ENCODE measurements around the gene DALRD3. TPM values are rescaled to one million over a fixed set of nuclear protein-coding genes. Genes with fewer than 3 reads are reported as not detected.

DALRD3 gene
- total RNA-seq, 5 donors from 2014 or later (not counting 1 experiment from before 2014, with no cell fraction given): 20.8 to 35.1 (median 30.3) TPM

DNA sequence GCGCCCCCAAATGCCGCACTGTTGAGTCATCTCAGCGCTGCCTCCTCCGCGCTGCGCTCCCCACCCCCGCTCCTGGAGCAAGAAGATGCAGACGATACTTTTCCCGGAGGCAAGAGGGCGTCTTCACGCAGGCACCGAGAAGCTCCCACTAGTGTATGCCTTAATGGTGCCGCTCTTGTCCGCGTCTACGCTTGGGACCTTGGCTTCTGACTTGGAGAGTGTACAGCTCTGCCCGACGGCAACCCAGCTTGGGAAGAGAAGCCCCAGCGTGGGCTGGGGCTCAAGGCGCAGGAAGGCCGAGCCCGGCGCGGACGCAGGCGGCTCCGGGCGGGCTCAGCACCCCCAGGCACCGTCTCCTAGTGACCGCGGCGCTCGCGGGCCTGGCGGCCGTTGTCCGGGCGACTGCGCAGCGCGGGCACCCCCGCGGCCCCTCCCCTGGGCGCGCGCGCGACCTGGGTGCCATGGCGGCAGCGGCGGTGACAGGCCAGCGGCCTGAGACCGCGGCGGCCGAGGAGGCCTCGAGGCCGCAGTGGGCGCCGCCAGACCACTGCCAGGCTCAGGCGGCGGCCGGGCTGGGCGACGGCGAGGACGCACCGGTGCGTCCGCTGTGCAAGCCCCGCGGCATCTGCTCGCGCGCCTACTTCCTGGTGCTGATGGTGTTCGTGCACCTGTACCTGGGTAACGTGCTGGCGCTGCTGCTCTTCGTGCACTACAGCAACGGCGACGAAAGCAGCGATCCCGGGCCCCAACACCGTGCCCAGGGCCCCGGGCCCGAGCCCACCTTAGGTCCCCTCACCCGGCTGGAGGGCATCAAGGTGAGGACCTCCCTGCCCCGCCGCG, 28.4 kb downstream of the DALRD3 start, which contains the start of gene P4HTM:
TSS of gene P4HTM (plus strand) at position 446 of the 840 bp plus-strand sequence. CDS start at position 462, 16 bp downstream.
- Mint-ChIP-seq H3K36me3 (peaks cover 6% of the 10 kb centered on the region), H3K4me1 (peaks cover 46 to 51% (median 47%) of the 10 kb centered on the region in 3 donors), H3K9me3 (no peaks in the 10 kb centered on the region), H3K27me3 (no peaks in the 10 kb centered on the region), H3K4me3 (peak within 1 kb of the TSS; percentile 89 to 95 (median 93)), H3K27ac (peak within 1 kb of the TSS; percentile 92 to 93)
- DNase-seq (peak; percentile 26 to 84 (median 51)), ATAC-seq (replicated peaks in 1 of 4) (peak; percentile 61 to 76 (median 74))
- Histone ChIP-seq H3K9me3 (no peaks in the 10 kb centered on the region), H3K4me3 (ENCODE audit: control insufficient read depth in 1 of 2, extremely low read depth in 1 of 2, low read length in 1 of 2) (peak within 1 kb of the TSS; percentile 88 to 94), H3K36me3 (ENCODE audit: control insufficient read depth in 2 of 2, extremely low read depth in 1 of 2, insufficient read depth in 1 of 2, low read length in 1 of 2) (peaks cover 6 to 11% of the 10 kb centered on the region in 2 donors), H3K4me1 (ENCODE audit: control insufficient read depth in 1 of 2, extremely low read depth in 1 of 2, insufficient read depth in 2 of 2, low read length in 2 of 2) (peaks cover 8 to 39% of the 10 kb centered on the region in 2 experiments), H3K27me3 (replicated peaks in 1 of 2; ENCODE audit: control insufficient read depth in 2 of 2, extremely low read depth in 1 of 2, insufficient read depth in 2 of 2, low read length in 1 of 2) (no peaks in the 10 kb centered on the region), H3K27ac (ENCODE audit: low read length) (peak within 1 kb of the TSS; percentile 67)
- POLR2A ChIA-PET: interaction anchor here in 1 of 2 donors (0.6 kb wide), 1 partner anchor 22 kb away, joined by 3 read pairs; no protein-coding TSS in a partner anchor
- CTCF ChIA-PET: interaction anchor here in 1 of 2 donors (1.1 to 3.4 kb wide), 3 partner anchors 17 to 104 kb away, joined by 5 to 64 read pairs (median 28); partner anchors contain the start of genes NDUFAF3, QRICH1 and WDR6
- WGBS (ENCODE audit: insufficient coverage): under 1% methylated on average over 91 of the region's 91 CpGs

- ATAC-seq (replicated peaks in 1 of 4): peak in 1 of 4 experiments; percentile 1
- peaks cover 42 to 47% (median 47%) of the 10 kb centered on the region in 3 donors for H3K4me1 Mint-ChIP-seq
- Histone ChIP-seq H3K27me3 (replicated peaks in 1 of 2; ENCODE audit: control insufficient read depth in 2 of 2, extremely low read depth in 1 of 2, insufficient read depth in 2 of 2, low read length in 1 of 2) (no peaks in the 10 kb centered on the region), H3K9me3 (no peaks in the 10 kb centered on the region), H3K27ac (ENCODE audit: low read length) (peak overlapping the region; percentile 67), H3K36me3 (ENCODE audit: control insufficient read depth in 2 of 2, extremely low read depth in 1 of 2, insufficient read depth in 1 of 2, low read length in 1 of 2) (peaks cover 13 to 18% of the 10 kb centered on the region in 2 donors), H3K4me3 (ENCODE audit: control insufficient read depth in 1 of 2, extremely low read depth in 1 of 2, low read length in 1 of 2) (peak overlapping the region; percentile 63 to 94), H3K4me1 (ENCODE audit: control insufficient read depth in 1 of 2, extremely low read depth in 1 of 2, insufficient read depth in 2 of 2, low read length in 2 of 2) (peaks cover 8 to 39% of the 10 kb centered on the region in 2 experiments)
- no peak for DNase-seq
- WGBS (ENCODE audit: insufficient coverage): 6% methylated on average over 20 of the region's 21 CpGs
- peak overlapping the region; percentile 87 to 95 (median 93) for H3K4me3 Mint-ChIP-seq
- ChIA-PET POLR2A (interaction anchor here in 1 of 2 donors (0.6 kb wide), 1 partner anchor 23 kb away, joined by 3 read pairs; no protein-coding TSS in a partner anchor), CTCF (interaction anchor here in 1 of 2 donors (1.1 to 3.4 kb wide), 3 partner anchors 18 to 105 kb away, joined by 5 to 64 read pairs (median 28); partner anchors contain the start of genes NDUFAF3, QRICH1 and WDR6)
- H3K27ac Mint-ChIP-seq: peak overlapping the region; percentile 90 to 91
- no peaks in the 10 kb centered on the region for H3K27me3 Mint-ChIP-seq
- no peaks in the 10 kb centered on the region for H3K9me3 Mint-ChIP-seq
- H3K36me3 Mint-ChIP-seq: peaks cover 3% of the 10 kb centered on the region
These were observed 29.1 kb downstream of the DALRD3 start for GRCh38 chr3:48989126-48989795.

GRCh38 chr3:48985831-48986376, 32.5 kb downstream of the DALRD3 start:
- no peak overlapping the region for H3K4me3 Mint-ChIP-seq
- ATAC-seq (replicated peaks in 1 of 4) (no peak), DNase-seq (no peak)
- H3K27ac Mint-ChIP-seq: peak overlapping the region in 1 of 2 donors; percentile 59
- peaks cover 24% of the 10 kb centered on the region for H3K36me3 Mint-ChIP-seq
- ChIA-PET CTCF (interaction anchor here in 1 of 2 donors (0.9 kb wide), 1 partner anchor 22 kb away, joined by 5 read pairs; the partner anchor contains the start of gene WDR6), POLR2A (interaction anchor here in 1 of 2 donors (0.6 kb wide), 1 partner anchor 26 kb away, joined by 3 read pairs; no protein-coding TSS in a partner anchor)
- H3K9me3 Mint-ChIP-seq: no peaks in the 10 kb centered on the region
- H3K4me1 Mint-ChIP-seq: peaks cover 20 to 22% (median 22%) of the 10 kb centered on the region in 3 donors
- Histone ChIP-seq H3K27me3 (replicated peaks in 1 of 2; ENCODE audit: control insufficient read depth in 2 of 2, extremely low read depth in 1 of 2, insufficient read depth in 2 of 2, low read length in 1 of 2) (no peaks in the 10 kb centered on the region), H3K4me3 (ENCODE audit: control insufficient read depth in 1 of 2, extremely low read depth in 1 of 2, low read length in 1 of 2) (no peak overlapping the region), H3K4me1 (ENCODE audit: control insufficient read depth in 1 of 2, extremely low read depth in 1 of 2, insufficient read depth in 2 of 2, low read length in 2 of 2) (peaks cover 5 to 29% of the 10 kb centered on the region in 2 experiments), H3K36me3 (ENCODE audit: control insufficient read depth in 2 of 2, extremely low read depth in 1 of 2, insufficient read depth in 1 of 2, low read length in 1 of 2) (peaks cover 14 to 47% of the 10 kb centered on the region in 2 donors), H3K27ac (ENCODE audit: low read length) (no peak overlapping the region), H3K9me3 (no peaks in the 10 kb centered on the region)
- no peaks in the 10 kb centered on the region for H3K27me3 Mint-ChIP-seq
- 98% methylated on average over 5 of the region's 7 CpGs for WGBS (ENCODE audit: insufficient coverage)

DNA sequence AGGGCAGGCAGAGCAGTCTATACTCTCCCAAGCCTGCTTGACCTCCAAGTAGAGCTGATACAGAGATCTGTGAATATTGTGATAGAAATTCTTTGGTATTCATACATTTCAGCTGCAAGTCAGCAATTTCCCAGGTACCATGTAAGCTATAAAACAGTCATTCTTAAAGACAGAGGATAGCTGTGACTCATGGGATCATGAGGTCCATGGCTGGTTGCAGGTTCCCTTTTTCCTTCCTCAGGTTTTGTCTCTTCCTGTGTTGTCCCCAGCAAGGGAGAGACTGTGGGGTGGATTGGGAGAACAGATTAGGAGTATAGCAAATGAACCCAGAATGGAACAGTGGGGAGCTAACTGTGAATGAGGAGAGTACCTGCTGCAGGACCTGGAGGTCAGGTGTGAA, 33.7 kb downstream of the DALRD3 start:
- no peaks in the 10 kb centered on the region for H3K9me3 ChIP-seq
- ATAC-seq (replicated peaks in 1 of 4) (no peak), DNase-seq (no peak)
- Mint-ChIP-seq H3K4me1 (peaks cover 17 to 19% (median 19%) of the 10 kb centered on the region in 3 donors), H3K27me3 (no peaks in the 10 kb centered on the region), H3K9me3 (no peaks in the 10 kb centered on the region), H3K36me3 (peaks cover 28% of the 10 kb centered on the region), H3K4me3 (no peak overlapping the region), H3K27ac (peak overlapping the region; percentile 11 to 65)
- peaks cover 14 to 57% of the 10 kb centered on the region in 2 donors for H3K36me3 ChIP-seq (ENCODE audit: control insufficient read depth in 2 of 2, extremely low read depth in 1 of 2, insufficient read depth in 1 of 2, low read length in 1 of 2)
- ChIA-PET CTCF (interaction anchor here (0.6 to 1.4 kb wide), 3 partner anchors 37 to 136 kb away, joined by 3 read pairs; partner anchors contain the start of genes IMPDH2 (in 1 of the 2), NDUFAF3 (in 1 of the 2) and USP19 (in 1 of the 2)), POLR2A (no interaction called here)
- H3K4me3 ChIP-seq (ENCODE audit: control insufficient read depth in 1 of 2, extremely low read depth in 1 of 2, low read length in 1 of 2): no peak overlapping the region
- H3K4me1 ChIP-seq (ENCODE audit: control insufficient read depth in 1 of 2, extremely low read depth in 1 of 2, insufficient read depth in 2 of 2, low read length in 2 of 2): peaks cover 5 to 24% of the 10 kb centered on the region in 2 experiments
- no peak overlapping the region for H3K27ac ChIP-seq (ENCODE audit: low read length)
- no peaks in the 10 kb centered on the region for H3K27me3 ChIP-seq (replicated peaks in 1 of 2; ENCODE audit: control insufficient read depth in 2 of 2, extremely low read depth in 1 of 2, insufficient read depth in 2 of 2, low read length in 1 of 2)

DNA sequence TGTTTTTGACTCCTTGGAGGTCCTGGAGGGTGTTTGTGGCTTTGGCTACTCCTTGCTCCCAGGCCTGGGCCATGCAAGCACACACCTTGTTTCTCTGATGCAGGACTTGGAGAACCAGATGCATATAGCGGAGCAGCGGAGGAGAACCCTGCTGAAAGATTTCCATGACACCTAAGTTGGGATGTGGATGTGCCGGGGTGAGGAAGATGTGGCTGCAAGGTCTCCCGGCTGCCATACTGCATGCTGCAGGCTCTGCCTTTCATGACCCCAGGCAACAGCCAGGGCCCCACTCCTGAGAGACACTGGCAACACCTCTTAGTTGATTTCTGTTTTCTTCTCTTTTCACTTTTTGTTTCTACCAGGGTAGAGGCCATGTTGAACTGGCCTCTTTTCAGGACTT, 35.3 kb downstream of the DALRD3 start:
- no peak for ATAC-seq (replicated peaks in 1 of 4)
- POLR2A ChIA-PET: no interaction called here
- CTCF ChIA-PET: no interaction called here
- Mint-ChIP-seq H3K27me3 (no peaks in the 10 kb centered on the region), H3K4me3 (no peak overlapping the region), H3K27ac (peak overlapping the region in 1 of 2 donors; percentile 71), H3K4me1 (peaks cover 6 to 10% (median 8%) of the 10 kb centered on the region in 3 donors), H3K36me3 (peaks cover 36% of the 10 kb centered on the region), H3K9me3 (no peaks in the 10 kb centered on the region)
- no CpG with 5 or more reads among the region's 4 CpGs for whole genome bisulfite sequencing (ENCODE audit: insufficient coverage)
- Histone ChIP-seq H3K27me3 (replicated peaks in 1 of 2; ENCODE audit: control insufficient read depth in 2 of 2, extremely low read depth in 1 of 2, insufficient read depth in 2 of 2, low read length in 1 of 2) (no peaks in the 10 kb centered on the region), H3K27ac (ENCODE audit: low read length) (no peak overlapping the region), H3K9me3 (no peaks in the 10 kb centered on the region), H3K4me1 (ENCODE audit: control insufficient read depth in 1 of 2, extremely low read depth in 1 of 2, insufficient read depth in 2 of 2, low read length in 2 of 2) (peaks cover 0 to 9% of the 10 kb centered on the region in 2 experiments), H3K36me3 (ENCODE audit: control insufficient read depth in 2 of 2, extremely low read depth in 1 of 2, insufficient read depth in 1 of 2, low read length in 1 of 2) (peaks cover 17 to 66% of the 10 kb centered on the region in 2 donors), H3K4me3 (ENCODE audit: control insufficient read depth in 1 of 2, extremely low read depth in 1 of 2, low read length in 1 of 2) (no peak overlapping the region)
- DNase-seq: no peak
